Measurements from ENCODE around the gene SDC1.

Gene SDC1

DNA sequence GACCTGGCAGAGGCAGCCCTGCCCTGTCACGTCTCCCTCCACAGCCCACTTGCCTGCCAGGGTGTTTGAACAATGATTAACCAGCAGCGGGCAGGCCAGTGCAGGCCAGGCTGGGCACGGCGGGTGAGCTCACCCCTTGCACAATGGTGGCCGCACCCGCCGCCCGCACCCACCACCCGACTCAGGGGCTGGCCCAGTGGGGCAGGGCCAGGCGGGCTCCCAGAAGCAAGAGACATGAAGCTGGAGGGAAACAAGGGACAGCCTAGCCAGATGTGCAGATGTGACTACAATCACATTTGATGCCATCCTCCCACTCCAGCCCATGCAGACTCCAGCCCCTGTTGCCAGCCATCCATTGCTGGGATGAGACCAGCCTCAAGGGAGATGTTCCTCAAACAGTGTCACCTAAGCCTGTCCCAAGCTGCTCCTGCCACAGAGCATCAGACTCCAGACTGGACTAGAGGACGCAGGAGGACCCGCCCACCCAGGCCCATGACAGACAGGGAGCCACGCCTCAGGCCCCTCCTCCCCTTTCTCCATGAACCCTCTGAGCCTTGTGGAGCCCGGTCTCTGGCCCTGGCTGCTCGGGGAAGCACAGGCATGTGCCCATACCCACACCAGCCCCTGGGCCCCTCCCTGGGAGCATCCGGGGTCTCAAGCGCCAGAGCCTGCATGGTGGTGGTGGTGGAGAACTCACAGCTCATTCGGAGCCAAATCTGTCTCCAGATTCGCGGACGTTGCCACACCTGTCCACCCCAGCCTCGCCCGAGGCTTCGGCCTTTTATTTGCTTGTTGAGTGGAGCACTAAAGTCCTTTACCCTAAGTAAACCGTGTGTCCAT is 45.0 kb downstream of the SDC1 start:
- no peak overlapping the region for H3K4me3 ChIP-seq (ENCODE audit: low read depth, low read length)
- no peak for DNase-seq (ENCODE audit: low read depth)
- TF ChIP-seq, protein P1, sequence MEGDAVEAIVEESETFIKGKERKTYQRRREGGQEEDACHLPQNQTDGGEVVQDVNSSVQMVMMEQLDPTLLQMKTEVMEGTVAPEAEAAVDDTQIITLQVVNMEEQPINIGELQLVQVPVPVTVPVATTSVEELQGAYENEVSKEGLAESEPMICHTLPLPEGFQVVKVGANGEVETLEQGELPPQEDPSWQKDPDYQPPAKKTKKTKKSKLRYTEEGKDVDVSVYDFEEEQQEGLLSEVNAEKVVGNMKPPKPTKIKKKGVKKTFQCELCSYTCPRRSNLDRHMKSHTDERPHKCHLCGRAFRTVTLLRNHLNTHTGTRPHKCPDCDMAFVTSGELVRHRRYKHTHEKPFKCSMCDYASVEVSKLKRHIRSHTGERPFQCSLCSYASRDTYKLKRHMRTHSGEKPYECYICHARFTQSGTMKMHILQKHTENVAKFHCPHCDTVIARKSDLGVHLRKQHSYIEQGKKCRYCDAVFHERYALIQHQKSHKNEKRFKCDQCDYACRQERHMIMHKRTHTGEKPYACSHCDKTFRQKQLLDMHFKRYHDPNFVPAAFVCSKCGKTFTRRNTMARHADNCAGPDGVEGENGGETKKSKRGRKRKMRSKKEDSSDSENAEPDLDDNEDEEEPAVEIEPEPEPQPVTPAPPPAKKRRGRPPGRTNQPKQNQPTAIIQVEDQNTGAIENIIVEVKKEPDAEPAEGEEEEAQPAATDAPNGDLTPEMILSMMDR (IDR thresholded peaks at IDR 0.05; ENCODE audit: low read depth, low read length), result no peak
- TF ChIP-seq, protein P2, sequence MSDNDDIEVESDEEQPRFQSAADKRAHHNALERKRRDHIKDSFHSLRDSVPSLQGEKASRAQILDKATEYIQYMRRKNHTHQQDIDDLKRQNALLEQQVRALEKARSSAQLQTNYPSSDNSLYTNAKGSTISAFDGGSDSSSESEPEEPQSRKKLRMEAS (IDR thresholded peaks at IDR 0.05; ENCODE audit: low read depth, low read length), result no peak
- no peak for TF ChIP-seq MYC (IDR thresholded peaks at IDR 0.05; ENCODE audit: low read depth, low read length)
- no peak for TF ChIP-seq POLR2A (IDR thresholded peaks at IDR 0.05; ENCODE audit: extremely low read depth, insufficient read length)

DNA sequence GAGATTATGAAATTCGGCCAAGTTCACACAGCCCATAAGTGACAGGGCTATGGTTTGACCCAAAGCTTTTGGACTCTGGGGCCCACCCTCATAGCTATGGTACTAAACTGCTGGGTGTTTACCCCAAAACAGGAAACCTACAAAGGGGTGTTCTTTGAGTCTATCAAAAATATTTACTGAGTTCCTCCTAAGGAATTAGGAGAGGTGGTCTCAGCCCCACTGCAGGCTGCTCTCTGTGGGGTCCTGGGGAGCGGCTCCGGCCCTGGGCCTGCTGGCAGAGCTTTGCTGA is 45.5 kb downstream of the SDC1 start:
- H3K4me3 ChIP-seq (ENCODE audit: low read depth, low read length), result no peak overlapping the region
- no peak for TF ChIP-seq POLR2A (IDR thresholded peaks at IDR 0.05; ENCODE audit: extremely low read depth, insufficient read length)
- TF ChIP-seq, protein P2 (IDR thresholded peaks at IDR 0.05; ENCODE audit: low read depth, low read length), result no peak
- TF ChIP-seq, protein P1 (IDR thresholded peaks at IDR 0.05; ENCODE audit: low read depth, low read length), result no peak
- no peak for TF ChIP-seq MYC (IDR thresholded peaks at IDR 0.05; ENCODE audit: low read depth, low read length)
- no peak for DNase-seq (ENCODE audit: low read depth)

DNA sequence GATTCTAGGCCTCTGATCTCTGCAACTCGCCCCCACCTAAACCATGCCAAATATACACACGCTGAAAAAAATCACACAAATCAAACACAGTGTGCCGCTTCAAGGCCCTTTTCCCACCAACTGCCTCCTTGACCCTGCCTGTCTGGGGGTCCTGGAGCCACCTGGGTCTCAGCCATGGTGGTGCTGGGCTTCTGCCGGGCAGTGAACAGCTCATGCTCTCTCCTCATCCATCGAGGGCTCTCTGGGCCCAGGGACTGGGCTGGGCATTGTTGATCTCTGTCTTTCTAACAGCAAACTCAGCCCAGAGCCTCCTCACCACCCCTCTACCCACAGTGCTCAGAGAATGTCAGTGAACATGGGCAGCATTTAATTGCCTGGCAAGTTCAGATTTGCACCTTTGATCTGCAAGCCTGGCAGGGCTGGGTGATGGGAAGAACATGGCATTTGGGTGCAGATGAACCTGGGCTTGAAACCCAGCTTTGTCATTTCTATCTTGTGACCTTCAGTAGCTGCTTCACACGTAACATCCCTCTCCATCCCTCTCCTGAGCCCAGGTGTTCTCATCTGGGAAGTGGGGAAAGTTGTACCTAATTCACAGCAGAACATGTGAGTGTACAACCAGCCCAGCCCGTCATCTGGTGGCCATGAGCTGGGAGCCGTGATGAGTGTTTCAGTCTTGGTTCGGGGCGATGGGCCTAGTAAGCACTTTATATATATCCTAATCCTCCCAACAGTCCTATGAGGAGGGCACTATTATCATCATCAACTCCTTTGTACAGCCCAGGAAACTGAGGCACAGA is 46.1 kb downstream of the SDC1 start:
- DNase-seq (ENCODE audit: low read depth), result no peak
- TF ChIP-seq, protein P1 (IDR thresholded peaks at IDR 0.05; ENCODE audit: low read depth, low read length), result no peak
- TF ChIP-seq, protein P2 (IDR thresholded peaks at IDR 0.05; ENCODE audit: low read depth, low read length), result no peak
- TF ChIP-seq MYC (IDR thresholded peaks at IDR 0.05; ENCODE audit: low read depth, low read length) (no peak), POLR2A (IDR thresholded peaks at IDR 0.05; ENCODE audit: extremely low read depth, insufficient read length) (no peak)
- H3K4me3 ChIP-seq (ENCODE audit: low read depth, low read length), result no peak overlapping the region

DNA sequence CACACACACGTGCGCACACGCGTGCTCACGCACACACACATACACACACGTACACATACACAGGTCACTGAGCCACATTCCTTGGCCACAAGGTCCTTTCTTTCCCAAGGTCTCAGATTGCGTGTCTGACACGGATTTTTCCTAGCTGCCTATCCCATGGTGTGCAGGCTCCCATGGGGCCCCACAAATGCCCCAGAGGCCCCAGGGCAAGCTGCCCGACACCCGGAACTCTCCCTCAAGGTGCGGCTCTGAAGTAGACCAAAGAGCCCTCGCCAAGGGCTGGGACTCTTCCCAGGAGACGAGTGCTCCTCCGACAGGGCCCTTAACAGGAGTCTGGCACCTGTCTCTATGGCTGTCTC is 46.7 kb downstream of the SDC1 start:
- TF ChIP-seq MYC (IDR thresholded peaks at IDR 0.05; ENCODE audit: low read depth, low read length), result no peak
- TF ChIP-seq, protein P2 (IDR thresholded peaks at IDR 0.05; ENCODE audit: low read depth, low read length), result no peak
- TF ChIP-seq, protein P1 (IDR thresholded peaks at IDR 0.05; ENCODE audit: low read depth, low read length), result no peak
- TF ChIP-seq POLR2A (IDR thresholded peaks at IDR 0.05; ENCODE audit: extremely low read depth, insufficient read length), result no peak
- no peak overlapping the region for H3K4me3 ChIP-seq (ENCODE audit: low read depth, low read length)
- DNase-seq (ENCODE audit: low read depth), result no peak

DNA sequence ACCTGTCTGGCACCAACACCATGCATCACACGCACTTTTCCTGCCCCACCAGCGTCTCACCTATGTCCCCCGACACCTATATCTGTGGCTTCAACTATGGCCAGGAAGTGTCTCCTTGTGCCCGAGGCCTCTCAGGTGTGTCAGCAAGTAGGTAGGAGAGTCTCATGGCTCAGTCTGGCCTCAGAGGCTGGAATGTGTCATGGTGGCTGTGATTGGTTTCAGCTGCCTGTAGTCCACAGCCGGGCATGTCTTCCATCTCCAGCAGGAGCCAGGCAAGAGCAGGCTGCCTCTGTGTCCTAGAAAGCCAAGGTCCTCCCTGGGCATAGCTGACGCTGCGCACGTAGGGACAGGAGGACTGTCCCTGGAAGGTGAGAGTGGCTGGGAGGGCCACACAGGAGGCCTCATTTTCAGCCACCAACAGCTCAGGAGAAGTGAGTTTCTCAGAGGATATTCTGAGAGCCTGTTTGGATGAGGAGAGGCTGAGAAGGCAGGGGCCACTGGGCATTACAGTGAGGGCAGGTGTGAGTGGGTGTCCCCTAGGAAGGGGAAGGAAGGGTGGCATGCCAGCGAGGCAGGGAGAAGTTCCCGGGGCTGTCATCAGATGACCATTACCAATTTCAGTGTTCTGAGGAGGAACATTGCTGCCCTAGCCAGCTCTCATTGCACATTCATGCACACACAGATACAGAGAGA is 47.2 kb downstream of the SDC1 start:
- no peak for DNase-seq (ENCODE audit: low read depth)
- TF ChIP-seq, protein P2 (IDR thresholded peaks at IDR 0.05; ENCODE audit: low read depth, low read length), result no peak
- TF ChIP-seq MYC (IDR thresholded peaks at IDR 0.05; ENCODE audit: low read depth, low read length) (no peak), POLR2A (IDR thresholded peaks at IDR 0.05; ENCODE audit: extremely low read depth, insufficient read length) (no peak)
- TF ChIP-seq, protein P1 (IDR thresholded peaks at IDR 0.05; ENCODE audit: low read depth, low read length), result no peak
- H3K4me3 ChIP-seq (ENCODE audit: low read depth, low read length), result no peak overlapping the region

Data from NB4 (cell line).